ENCODE measurements around the gene CAMK2G. TPM values are rescaled to one million over a fixed set of nuclear protein-coding genes. Genes with fewer than 3 reads are reported as not detected.

Gene CAMK2G
- total RNA-seq, 1 experiment from 2014 or later, result 179 TPM

DNA sequence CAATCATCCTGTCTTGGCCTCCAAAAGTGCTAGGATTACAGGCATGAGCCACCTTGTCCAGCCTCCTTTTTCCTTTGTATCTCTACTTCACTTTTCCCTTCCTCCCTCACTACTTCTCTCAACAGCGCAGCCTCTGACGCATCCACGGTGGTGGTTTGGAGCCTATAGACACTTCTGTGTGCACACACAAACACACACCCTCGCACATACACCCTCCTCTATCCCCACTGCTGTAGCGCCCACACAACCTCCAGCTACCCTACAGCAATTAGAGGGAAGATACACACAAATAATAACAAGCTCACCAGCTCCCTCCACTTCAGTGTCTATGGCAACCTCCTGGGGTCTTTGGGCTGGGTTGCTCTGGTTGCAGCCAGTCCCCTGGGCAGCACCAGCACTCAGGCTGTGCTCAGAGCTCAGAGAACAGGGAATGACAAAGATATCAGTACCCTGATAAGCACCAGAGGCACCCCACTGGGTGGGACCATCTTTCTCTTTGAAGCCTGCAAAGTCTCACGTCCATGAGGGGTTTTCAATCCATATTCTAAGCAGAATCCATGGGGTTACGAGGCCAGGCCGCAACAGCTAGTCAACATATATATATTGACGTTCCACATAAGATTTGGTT lies 3.3 kb upstream of the CAMK2G start:
- POLR2A ChIA-PET (ENCODE audit: unreplicated experiment), result interaction anchor here (0.6 to 1.2 kb wide), 6 partner anchors 16 to 184 kb away, joined by 3 to 8 read pairs (median 4); no protein-coding TSS in a partner anchor

DNA sequence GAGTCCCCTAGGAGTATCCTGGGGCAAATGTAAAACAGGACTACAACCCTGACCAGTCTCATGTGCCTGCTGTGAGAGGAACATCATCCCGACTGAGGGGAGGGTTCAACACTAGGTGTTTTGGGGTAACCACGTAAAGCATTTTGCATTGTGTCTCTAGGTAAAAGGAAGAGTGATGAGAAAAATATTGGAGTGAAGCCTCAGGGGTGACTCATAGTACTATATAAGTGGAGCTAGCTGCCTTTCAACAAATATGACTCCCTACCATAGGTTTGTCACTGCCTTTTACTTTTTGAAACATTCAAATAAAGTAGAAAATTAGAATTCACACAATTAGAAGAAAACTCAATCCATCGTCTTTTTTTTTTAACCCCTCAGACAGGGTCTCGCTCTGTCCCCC lies 2.6 kb upstream of the CAMK2G start:
- Histone ChIP-seq H3K4me2 (ENCODE audit: low read length) (peak overlapping the region; percentile 37), H3K9me2 (replicated peaks; ENCODE audit: low read length) (no peaks in the 10 kb centered on the region), H2AFZ (ENCODE audit: low read length) (peak overlapping the region; percentile 6), H4K20me1 (ENCODE audit: low read length) (peaks cover 15% of the 10 kb centered on the region), H3K79me2 (ENCODE audit: low read length) (peaks cover 18% of the 10 kb centered on the region), H3K36me3 (ENCODE audit: low read depth, low read length) (peaks cover 9% of the 10 kb centered on the region), H3K27ac (ENCODE audit: low read length) (peak overlapping the region; percentile 23), H3K9me3 (ENCODE audit: low read length) (no peaks in the 10 kb centered on the region), H3F3A (ENCODE audit: low read length, unreplicated experiment) (no peaks in the 10 kb centered on the region), H3K9ac (ENCODE audit: low read length) (no peak overlapping the region), H3K4me1 (ENCODE audit: insufficient read depth, low read length) (peaks cover 58% of the 10 kb centered on the region), H3K27me3 (ENCODE audit: low read length) (no peaks in the 10 kb centered on the region), H3K4me3 (ENCODE audit: low read length) (no peak overlapping the region)
- intact Hi-C loops (cut with micrococcal nuclease), result loop anchor here (5.0 kb wide), 2 partner anchors 40 to 225 kb away; no protein-coding TSS in a partner anchor
- ATAC-seq (peak; percentile 39), DNase-seq (peak; percentile 98)
- CTCF ChIA-PET, result interaction anchor here (0.6 to 1.2 kb wide), 7 partner anchors 10 to 96 kb away, joined by 3 to 11 read pairs (median 6); no protein-coding TSS in a partner anchor
- TF ChIP-seq, protein P1, sequence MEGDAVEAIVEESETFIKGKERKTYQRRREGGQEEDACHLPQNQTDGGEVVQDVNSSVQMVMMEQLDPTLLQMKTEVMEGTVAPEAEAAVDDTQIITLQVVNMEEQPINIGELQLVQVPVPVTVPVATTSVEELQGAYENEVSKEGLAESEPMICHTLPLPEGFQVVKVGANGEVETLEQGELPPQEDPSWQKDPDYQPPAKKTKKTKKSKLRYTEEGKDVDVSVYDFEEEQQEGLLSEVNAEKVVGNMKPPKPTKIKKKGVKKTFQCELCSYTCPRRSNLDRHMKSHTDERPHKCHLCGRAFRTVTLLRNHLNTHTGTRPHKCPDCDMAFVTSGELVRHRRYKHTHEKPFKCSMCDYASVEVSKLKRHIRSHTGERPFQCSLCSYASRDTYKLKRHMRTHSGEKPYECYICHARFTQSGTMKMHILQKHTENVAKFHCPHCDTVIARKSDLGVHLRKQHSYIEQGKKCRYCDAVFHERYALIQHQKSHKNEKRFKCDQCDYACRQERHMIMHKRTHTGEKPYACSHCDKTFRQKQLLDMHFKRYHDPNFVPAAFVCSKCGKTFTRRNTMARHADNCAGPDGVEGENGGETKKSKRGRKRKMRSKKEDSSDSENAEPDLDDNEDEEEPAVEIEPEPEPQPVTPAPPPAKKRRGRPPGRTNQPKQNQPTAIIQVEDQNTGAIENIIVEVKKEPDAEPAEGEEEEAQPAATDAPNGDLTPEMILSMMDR (conservative IDR thresholded peaks at IDR 0.05; ENCODE audit: low read depth, low read length), result no peak
- TF ChIP-seq EZH2 (IDR thresholded peaks at IDR 0.05; ENCODE audit: low read length, unreplicated experiment), result no peak
- TF ChIP-seq EZH2phosphoT487 (IDR thresholded peaks at IDR 0.05; ENCODE audit: borderline replicate concordance, low read length), result no peak
- POLR2A ChIA-PET (ENCODE audit: unreplicated experiment), result interaction anchor here (0.6 to 1.2 kb wide), 6 partner anchors 64 to 214 kb away, joined by 3 to 8 read pairs (median 4); no protein-coding TSS in a partner anchor
- no TSS peak for BruUV-seq (replicated peaks)

More for the DNA sequence above, 3.3 kb upstream of the CAMK2G start:
- DNase-seq (no peak), ATAC-seq (no peak)
- H3K36me3 ChIP-seq (ENCODE audit: low read depth, low read length), result peaks cover 2% of the 10 kb centered on the region; the same call in 1 of the 2 replicates
- H3K79me2 ChIP-seq (ENCODE audit: low read length), result peaks cover 12% of the 10 kb centered on the region
- peak overlapping the region; percentile 37; the same call in 1 of the 2 replicates for H3K4me2 ChIP-seq (ENCODE audit: low read length)
- 0 out of 2 replicates have a peak overlapping the region, but pooled peaks have one; percentile 0 for H2AFZ ChIP-seq (ENCODE audit: low read length)
- no TSS peak for BruUV-seq (replicated peaks)
- H3K9ac ChIP-seq (ENCODE audit: low read length), result no peak overlapping the region
- intact Hi-C loops (cut with micrococcal nuclease), result loop anchor here (2.0 to 5.0 kb wide), 3 partner anchors 40 to 225 kb away; no protein-coding TSS in a partner anchor
- H4K20me1 ChIP-seq (ENCODE audit: low read length), result peaks cover 8% of the 10 kb centered on the region
- TF ChIP-seq EZH2 (IDR thresholded peaks at IDR 0.05; ENCODE audit: low read length, unreplicated experiment) (no peak), EZH2phosphoT487 (IDR thresholded peaks at IDR 0.05; ENCODE audit: borderline replicate concordance, low read length) (no peak)
- TF ChIP-seq, protein P1 (conservative IDR thresholded peaks at IDR 0.05; ENCODE audit: low read depth, low read length), result no peak
- H3K27me3 ChIP-seq (ENCODE audit: low read length), result no peaks in the 10 kb centered on the region
- no peak overlapping the region for H3K4me3 ChIP-seq (ENCODE audit: low read length)
- CTCF ChIA-PET, result interaction anchor here (0.6 to 1.2 kb wide), 8 partner anchors 9 to 97 kb away, joined by 3 to 11 read pairs (median 6); no protein-coding TSS in a partner anchor
- no peaks in the 10 kb centered on the region for H3K9me2 ChIP-seq (replicated peaks; ENCODE audit: low read length)
- no peaks in the 10 kb centered on the region for H3F3A ChIP-seq (ENCODE audit: low read length, unreplicated experiment)
- H3K4me1 ChIP-seq (ENCODE audit: insufficient read depth, low read length), result peaks cover 51% of the 10 kb centered on the region
- H3K9me3 ChIP-seq (ENCODE audit: low read length), result no peaks in the 10 kb centered on the region
- peak overlapping the region; percentile 23 for H3K27ac ChIP-seq (ENCODE audit: low read length)
